Left renal pelvis (tissue), 4 donors: ENCODE data around the gene RSAD2. TPM values are rescaled to one million over a fixed set of nuclear protein-coding genes. Genes with fewer than 3 reads are reported as not detected.

Experiments
- DNase-seq, 4 donors: peaks; one replicate each; pipeline ENCODE4 v3.0.0-alpha.2; 2013; ENCODE audit warnings: low read depth in 4 of 4, low spot score in 3 of 4
- polyA plus RNA-seq, 4 donors: library from polyadenylated mRNA; unstranded; fragments of 120-200 nt; gene quantifications; one replicate each; pipeline ENCODE4 v1.2.1, GENCODE V29; 2013; ENCODE audit not compliant: insufficient read length in 4 of 4

RSAD2 gene
- polyA plus RNA-seq, 4 donors: 2.8 to 6.3 (median 4.5) TPM

- DNase-seq: no peak
Measured at GRCh38 chr2:6941299-6942046, 63.9 kb downstream of the RSAD2 start.

- DNase-seq: no peak
Measured at GRCh38 chr2:6942848-6943247, 65.3 kb downstream of the RSAD2 start.

GRCh38 chr2:6943523-6943922 is 65.9 kb downstream of the RSAD2 start:
- no peak for DNase-seq

- no peak for DNase-seq
Measured at GRCh38 chr2:6943971-6944370, 66.4 kb downstream of the RSAD2 start.

GRCh38 chr2:6944555-6944954 is 67.0 kb downstream of the RSAD2 start:
- no peak for DNase-seq

GRCh38 chr2:6945087-6945813 is 67.7 kb downstream of the RSAD2 start:
- DNase-seq: no peak

GRCh38 chr2:6945821-6946220 is 68.2 kb downstream of the RSAD2 start:
- DNase-seq: no peak

- no peak for DNase-seq
Measured at GRCh38 chr2:6946722-6947121, 69.1 kb downstream of the RSAD2 start.

Other genes starting within 250 kb of the RSAD2 start
- 1 to 10 TPM; 3.3 to 6.9 (median 4.7) TPM for gene CMPK2, start 11.9 kb upstream of the RSAD2 start, polyA plus RNA-seq
- 10 to 100 TPM; 51.7 to 79.3 (median 66.6) TPM for gene RNF144A, start 39.6 kb downstream of the RSAD2 start, polyA plus RNA-seq